Head of caudate nucleus (tissue), 42 donors: Measurements from ENCODE around the gene DNAH9.

ENCODE experiments used
- DNase-seq, 42 donors: peaks; one replicate each; pipeline versions ENCODE4 v3.0.0 to v3.0.0-alpha.2; 2020 to 2021; ENCODE audit warnings: mixed read lengths in 7 of 42
- intact Hi-C: fragments of 100-400 bp; cut with DNase I; formaldehyde crosslinking; loops from one replicate; pipeline ENCODE4 v1.15.0; 2022

Gene DNAH9

GRCh38 chr17:11736613-11737312 lies 138.5 kb downstream of the DNAH9 start:
- intact Hi-C loops = no loop called here
- peak in 14 of 42 donors; percentile 13 to 54 (median 22) for DNase-seq

DNA sequence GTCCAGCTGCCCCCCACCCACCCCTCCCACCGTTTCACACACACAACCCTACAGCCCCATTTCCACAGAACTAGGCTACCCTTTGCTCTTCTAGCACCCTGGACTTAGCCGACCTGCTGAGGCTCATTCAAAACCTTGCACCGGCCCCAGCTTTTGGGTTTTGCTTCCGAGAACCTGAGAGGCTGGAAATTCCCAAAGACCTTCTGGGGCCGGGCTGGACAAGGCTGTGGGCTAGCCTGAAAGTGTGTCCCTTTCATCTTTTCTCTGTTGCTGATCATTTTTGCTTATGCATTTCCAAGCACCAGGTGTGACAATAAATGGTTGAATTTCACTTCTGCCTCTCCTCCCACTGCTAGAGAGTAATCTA lies 139.0 kb downstream of the DNAH9 start:
- no peak for DNase-seq
- intact Hi-C loops = no loop called here

DNA sequence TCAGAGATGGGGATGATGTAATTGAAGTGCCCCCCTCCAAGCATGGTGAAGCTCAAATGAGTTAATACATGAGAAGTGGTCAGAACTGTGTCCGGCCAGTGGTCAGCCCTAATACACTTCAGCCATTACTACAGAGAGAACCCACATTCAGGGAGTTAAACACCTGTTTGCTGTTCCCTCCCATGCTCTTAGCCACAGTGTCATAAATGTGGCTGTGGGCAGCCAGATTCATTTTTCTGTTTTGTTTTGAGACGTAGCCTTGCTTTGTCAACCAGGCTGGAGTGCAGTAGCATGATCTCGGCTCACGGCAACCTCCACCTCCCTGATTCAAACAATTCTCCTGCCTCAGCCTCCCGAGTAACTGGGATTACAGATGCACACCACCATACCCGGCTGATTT lies 139.9 kb downstream of the DNAH9 start:
- intact Hi-C loops = no loop called here
- DNase-seq = no peak

DNA sequence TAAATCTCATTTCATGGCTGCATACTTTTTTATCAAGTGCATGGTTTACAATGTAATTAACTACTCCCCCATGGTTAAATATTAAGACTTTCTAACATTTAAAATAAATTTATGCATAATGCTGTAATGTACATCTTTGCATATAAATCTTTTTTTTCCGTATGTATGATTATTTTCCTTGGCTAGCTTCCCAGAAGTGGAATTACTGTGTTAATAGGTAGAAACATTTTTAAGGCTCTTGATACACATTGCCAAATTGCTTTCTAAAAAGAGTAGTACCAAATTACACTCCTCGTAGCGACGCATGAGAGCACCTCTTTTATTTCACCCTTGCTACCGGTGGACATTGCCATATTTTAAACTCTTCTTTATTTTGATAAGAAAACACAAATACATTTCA lies 141.1 kb downstream of the DNAH9 start:
- intact Hi-C loops = no loop called here
- no peak for DNase-seq

GRCh38 chr17:11739848-11740247 lies 141.6 kb downstream of the DNAH9 start:
- no peak for DNase-seq
- intact Hi-C loops = no loop called here

DNA sequence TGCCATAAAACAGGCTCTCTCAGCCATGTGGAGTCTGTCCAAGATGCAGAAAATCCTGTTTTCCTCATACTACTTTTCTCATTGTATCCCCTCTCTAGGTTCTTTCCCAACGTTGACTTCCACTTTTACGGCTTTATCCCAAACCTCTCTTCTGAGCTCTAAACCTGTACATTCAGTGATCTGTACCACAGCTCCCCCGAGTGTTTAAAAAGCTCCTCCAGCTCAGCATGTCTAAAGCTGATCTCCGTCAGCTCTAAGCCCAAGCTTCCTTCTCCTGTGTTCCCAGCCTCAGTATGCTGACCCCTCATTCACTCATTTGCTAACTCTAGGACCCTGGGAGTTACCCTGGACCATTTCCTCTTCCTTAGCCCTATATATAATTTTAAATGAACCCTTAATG lies 144.6 kb downstream of the DNAH9 start:
- DNase-seq = peak in 16 of 42 donors; percentile 10 to 64 (median 31)

DNA sequence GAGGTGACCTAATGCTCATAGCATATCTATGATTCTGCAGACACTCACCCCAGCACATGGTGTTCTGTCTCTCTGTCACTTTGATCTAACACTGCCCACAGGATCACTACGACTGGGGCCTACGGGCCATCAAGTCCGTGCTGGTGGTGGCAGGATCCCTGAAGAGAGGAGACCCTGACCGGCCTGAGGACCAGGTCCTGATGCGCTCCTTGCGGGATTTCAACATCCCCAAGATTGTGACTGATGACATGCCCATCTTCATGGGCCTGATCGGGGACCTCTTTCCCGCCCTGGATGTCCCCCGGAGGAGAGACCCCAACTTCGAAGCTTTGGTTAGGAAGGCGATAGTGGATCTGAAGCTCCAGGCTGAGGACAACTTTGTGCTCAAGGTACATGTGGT lies 146.4 kb downstream of the DNAH9 start:
- intact Hi-C loops = no loop called here

More for the DNA sequence above, 144.6 kb downstream of the DNAH9 start:
- intact Hi-C loops = no loop called here

GRCh38 chr17:11747441-11747840 lies 149.2 kb downstream of the DNAH9 start:
- intact Hi-C loops = no loop called here
- no peak for DNase-seq

More for the DNA sequence above, 146.4 kb downstream of the DNAH9 start:
- DNase-seq = no peak

GRCh38 chr17:11757815-11758214 lies 159.5 kb downstream of the DNAH9 start:
- DNase-seq = no peak
- intact Hi-C loops = no loop called here

DNA sequence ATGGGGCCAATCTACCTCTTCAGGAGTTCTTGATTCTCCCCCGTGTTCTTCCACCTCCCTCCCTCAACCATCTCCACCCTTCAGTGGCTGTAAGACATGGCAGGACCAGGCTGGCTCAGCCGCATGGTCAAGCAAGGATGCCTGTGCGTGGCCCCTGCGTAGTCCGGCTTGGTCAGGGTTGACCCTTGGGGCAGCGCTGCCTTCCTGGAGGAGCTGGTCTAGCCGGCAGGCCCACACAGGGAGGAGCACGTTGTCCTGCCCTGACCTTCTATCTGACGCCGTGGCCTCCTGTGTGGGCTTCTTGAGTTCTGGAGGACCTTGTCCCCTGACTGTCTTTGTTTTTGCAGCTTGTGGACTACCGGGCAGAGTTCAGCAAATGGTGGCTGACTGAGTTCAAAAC lies 169.8 kb downstream of the DNAH9 start:
- intact Hi-C loops = no loop called here
- DNase-seq = no peak

GRCh38 chr17:11768981-11769380 lies 170.7 kb downstream of the DNAH9 start:
- DNase-seq = no peak
- intact Hi-C loops = no loop called here

DNA sequence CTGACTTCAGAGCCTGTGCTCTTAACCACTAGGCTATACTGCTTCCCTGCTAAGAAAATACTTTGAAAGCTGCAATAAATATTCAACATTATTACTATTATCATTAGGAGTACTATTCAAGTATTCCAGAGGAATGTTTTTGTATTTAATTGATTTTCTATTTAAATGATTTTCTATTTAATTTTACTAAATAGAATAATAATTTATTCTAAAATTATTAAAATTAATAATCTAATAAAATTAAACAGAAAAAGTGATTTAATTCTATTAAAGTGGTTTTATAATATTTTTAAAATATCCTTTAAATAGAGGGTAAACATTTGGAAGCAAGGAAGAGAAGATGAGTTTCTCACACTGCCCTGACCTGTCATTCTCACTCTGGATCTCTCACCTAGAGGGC lies 173.8 kb downstream of the DNAH9 start:
- intact Hi-C loops = loop anchor here (10.0 kb wide), 1 partner anchor 53 kb away; no protein-coding TSS in a partner anchor
- DNase-seq = no peak

DNA sequence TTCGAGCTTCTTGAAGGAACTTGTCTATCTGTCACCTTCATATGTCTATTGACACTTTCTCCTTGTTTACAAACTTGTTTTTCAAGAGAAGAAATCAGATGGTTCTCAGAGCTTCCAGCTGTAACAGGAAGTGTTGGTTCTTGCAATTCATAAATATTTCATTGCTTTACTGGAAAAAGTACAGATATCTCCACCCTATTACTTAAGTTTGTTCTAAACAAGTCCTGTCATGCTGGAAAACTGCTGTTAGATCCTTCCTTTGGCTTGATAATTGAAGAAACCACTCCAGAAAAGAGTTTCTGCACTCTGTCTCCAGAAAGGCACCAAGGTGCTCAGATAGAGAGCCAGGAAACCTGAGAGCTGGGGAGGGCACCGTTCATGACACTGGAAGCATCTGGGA lies 181.6 kb downstream of the DNAH9 start:
- DNase-seq = no peak
- intact Hi-C loops = loop anchor here (10.0 kb wide), 1 partner anchor 45 kb away; no protein-coding TSS in a partner anchor

DNA sequence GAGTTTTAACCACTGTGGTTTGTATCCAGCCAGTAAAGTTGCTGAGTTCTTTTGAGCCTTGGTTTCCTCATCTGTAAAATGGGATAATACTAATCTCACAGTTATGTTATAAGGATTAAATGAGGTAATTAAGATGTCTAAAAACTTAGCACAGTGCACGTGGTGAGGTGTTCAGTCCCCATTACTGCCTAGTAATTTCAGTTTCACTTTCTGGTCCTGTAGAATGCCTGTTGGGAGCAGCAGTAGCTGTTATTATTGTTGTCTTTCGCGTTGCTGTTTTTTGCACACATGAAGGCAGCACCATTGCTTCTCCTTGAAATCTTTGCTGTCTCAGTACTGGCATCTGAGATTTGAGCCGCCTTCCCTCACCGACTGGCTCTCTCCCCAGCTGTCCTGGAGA lies 182.4 kb downstream of the DNAH9 start:
- DNase-seq = no peak
- intact Hi-C loops = no loop called here

- intact Hi-C loops = no loop called here
- no peak for DNase-seq
Observed at GRCh38 chr17:11786711-11787438, 188.6 kb downstream of the DNAH9 start.

- intact Hi-C loops = no loop called here
- peak in 1 of 42 donors; percentile 6 for DNase-seq
Observed at GRCh38 chr17:11795906-11796305, 197.6 kb downstream of the DNAH9 start.

DNA sequence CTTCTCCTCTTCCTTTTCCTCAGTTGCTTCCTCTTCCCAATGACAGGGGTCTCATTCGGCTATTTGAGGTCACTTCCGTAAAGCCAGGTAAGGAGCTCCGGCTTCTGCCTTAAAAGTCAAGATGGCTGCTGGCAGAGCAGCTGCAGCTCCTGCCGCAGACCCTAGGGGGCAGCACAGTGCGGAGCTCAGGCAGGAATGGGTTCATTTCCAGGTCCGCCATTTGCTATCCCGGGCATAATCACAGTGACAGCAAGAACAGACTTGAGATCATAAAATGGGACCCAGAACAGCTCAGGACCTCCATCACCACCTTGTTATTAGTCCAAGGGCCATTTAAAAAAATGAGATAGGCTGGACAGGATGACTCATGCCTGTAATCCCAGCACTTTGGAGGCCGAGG lies 199.5 kb downstream of the DNAH9 start:
- DNase-seq = no peak
- intact Hi-C loops = no loop called here

DNA sequence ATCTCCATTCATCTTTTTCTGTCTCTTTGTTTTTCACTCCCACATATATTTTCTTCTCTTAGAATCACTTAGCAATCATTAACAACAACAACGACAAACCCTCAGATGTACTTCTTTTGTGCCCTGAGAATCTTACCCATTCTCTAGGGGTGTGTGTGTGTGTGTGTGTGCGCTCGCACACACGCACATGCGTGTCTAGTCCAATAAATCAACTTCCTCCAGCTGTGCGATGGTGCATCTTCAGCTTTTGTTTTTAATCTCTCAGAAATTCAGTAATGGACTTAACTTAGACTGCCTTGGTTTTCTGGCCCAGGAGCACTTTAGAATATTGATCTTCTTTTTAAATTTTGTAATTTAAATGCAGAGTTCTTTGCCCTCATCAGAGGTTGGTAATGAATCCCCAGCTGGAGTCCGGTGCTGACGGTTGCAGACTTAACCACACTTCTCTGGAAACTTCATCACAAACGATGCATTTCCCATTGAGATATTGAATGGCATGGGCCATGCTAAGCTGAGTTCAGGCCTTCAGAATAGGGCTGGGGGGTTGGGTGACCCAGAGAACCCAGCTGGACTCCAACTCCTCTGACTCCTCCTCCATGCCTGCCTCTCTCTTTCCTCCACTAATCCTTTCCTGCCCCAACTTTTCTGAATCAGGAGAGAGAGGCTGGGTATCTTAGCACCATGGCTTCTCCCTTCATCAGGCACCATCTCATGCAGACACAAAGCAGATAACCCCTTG lies 205.1 kb downstream of the DNAH9 start:
- intact Hi-C loops = no loop called here

GRCh38 chr17:11805138-11805537 lies 206.9 kb downstream of the DNAH9 start:
- DNase-seq = no peak
- intact Hi-C loops = no loop called here

More for the DNA sequence above, 205.1 kb downstream of the DNAH9 start:
- no peak for DNase-seq

GRCh38 chr17:11805952-11806351 lies 207.7 kb downstream of the DNAH9 start:
- DNase-seq = no peak
- intact Hi-C loops = no loop called here
